GM23338 (cell line): ENCODE measurements around the gene MIER1. TPM values are rescaled to one million over a fixed set of nuclear protein-coding genes. Genes with fewer than 3 reads are reported as not detected.

Source experiments
- ATAC-seq: fragments of 200-7000 bp; cut with Tn5 transposase; 3 replicates; pipeline ENCODE4 v1.9.1; 2020
- DNase-seq: peaks from one replicate; pipeline ENCODE4 v3.0.0-alpha.2; 2015; ENCODE audit warnings: low spot score
- H2AFZ ChIP-seq: fragments of 200-600 bp; sonication (generic); 2 replicates; pipeline ENCODE4 v1.8.0; 2016; ENCODE audit warnings: antibody characterized with exemption, mild to moderate bottlenecking, moderate library complexity
- H3F3A ChIP-seq: fragments of 200-600 bp; sonication (generic); replicated peaks from 2 replicates; pipeline ENCODE4 v1.8.0; 2017; ENCODE audit warnings: antibody characterized with exemption, mixed run types, low read depth
- H3K27ac ChIP-seq: fragments of 200-600 bp; sonication (generic); 2 replicates; pipeline ENCODE4 v1.6.1; 2016; ENCODE audit warnings: low read depth
- H3K27me3 ChIP-seq: fragments of 200-600 bp; sonication (generic); 2 replicates; pipeline ENCODE4 v1.8.0; 2016; ENCODE audit warnings: mild to moderate bottlenecking, mixed run types, moderate library complexity; ENCODE audit not compliant: insufficient read depth
- H3K36me3 ChIP-seq: fragments of 200-600 bp; sonication (generic); 2 replicates; pipeline ENCODE4 v1.8.0; 2016; ENCODE audit warnings: mild to moderate bottlenecking; ENCODE audit not compliant: insufficient read depth
- H3K4me1 ChIP-seq: fragments of 200-600 bp; sonication (generic); 2 replicates; pipeline ENCODE4 v1.8.0; 2016; ENCODE audit warnings: mild to moderate bottlenecking, moderate library complexity; ENCODE audit not compliant: insufficient read depth
- H3K4me2 ChIP-seq: fragments of 200-600 bp; sonication (generic); 2 replicates; pipeline ENCODE4 v1.7.1; 2017; ENCODE audit warnings: mixed run types
- H3K4me3 ChIP-seq: fragments of 200-600 bp; sonication (generic); 2 replicates; pipeline ENCODE4 v1.6.1; 2016; ENCODE audit warnings: mixed run types
- H3K79me2 ChIP-seq: fragments of 200-600 bp; sonication (generic); replicated peaks from 2 replicates; pipeline ENCODE4 v1.8.0; 2017; ENCODE audit warnings: mild to moderate bottlenecking; ENCODE audit not compliant: insufficient read depth
- H3K9me2 ChIP-seq: fragments of 200-600 bp; sonication (generic); 2 replicates; pipeline ENCODE4 v1.8.0; 2017; ENCODE audit not compliant: insufficient read depth
- H4K20me1 ChIP-seq: fragments of 200-600 bp; sonication (generic); replicated peaks from 2 replicates; pipeline ENCODE4 v1.8.0; 2017; ENCODE audit warnings: mild to moderate bottlenecking; ENCODE audit not compliant: insufficient read depth
- H3K27ac Mint-ChIP-seq: 2 replicates; pipeline ENCODE4 v1.8.0; 2020; ENCODE audit warnings: inconsistent platforms, mild to moderate bottlenecking, moderate library complexity, mixed read lengths
- H3K27me3 Mint-ChIP-seq: 3 replicates; pipeline ENCODE4 v1.8.0; 2022; ENCODE audit warnings: low read depth, mild to moderate bottlenecking, moderate library complexity, mixed read lengths, inconsistent platforms; ENCODE audit not compliant: insufficient read depth, poor library complexity
- H3K36me3 Mint-ChIP-seq: 3 replicates; pipeline ENCODE4 v1.8.0; 2021; ENCODE audit warnings: low read depth, mild to moderate bottlenecking, inconsistent platforms, moderate library complexity, mixed read lengths
- H3K4me1 Mint-ChIP-seq: 3 replicates; pipeline ENCODE4 v1.8.0; 2020; ENCODE audit warnings: mild to moderate bottlenecking, inconsistent platforms, mixed read lengths
- H3K4me3 Mint-ChIP-seq: 3 replicates; pipeline ENCODE4 v1.8.0; 2021; ENCODE audit warnings: moderate library complexity, mild to moderate bottlenecking, inconsistent platforms, mixed read lengths
- H3K9me3 Mint-ChIP-seq: 3 replicates; pipeline ENCODE4 v1.8.0; 2020; ENCODE audit warnings: moderate library complexity, mild to moderate bottlenecking, inconsistent platforms, mixed read lengths
- CREB1 ChIP-seq: fragments of 250-450 bp; sonication (Bioruptor Pico); IDR thresholded peaks from 2 replicates; pipeline ENCODE4 v1.5.0; 2020; ENCODE audit warnings: low read depth, mild to moderate bottlenecking, moderate library complexity
- POLR2AphosphoS5 ChIP-seq: IDR thresholded peaks from 2 replicates; pipeline ENCODE4 v1.6.1; 2016; ENCODE audit warnings: antibody characterized with exemption, low read depth
- STAT1 ChIP-seq: IDR thresholded peaks from one replicate; pipeline ENCODE4 v1.6.1; 2016; ENCODE audit warnings: antibody characterized with exemption; ENCODE audit not compliant: unreplicated experiment
- ZNF114 ChIP-seq: fragments of 250-450 bp; sonication (Bioruptor Pico); IDR thresholded peaks from 2 replicates; pipeline ENCODE4 v1.5.0; 2020; ENCODE audit warnings: mild to moderate bottlenecking, moderate library complexity
- ZNF331 ChIP-seq: fragments of 250-450 bp; sonication (Bioruptor Pico); IDR thresholded peaks from 2 replicates; pipeline ENCODE4 v1.5.0; 2020; ENCODE audit warnings: low read depth, mild to moderate bottlenecking, moderate library complexity
- ZNF462 ChIP-seq: fragments of 250-450 bp; sonication (Bioruptor Pico); IDR thresholded peaks from 2 replicates; pipeline ENCODE4 v1.5.0; 2020; ENCODE audit warnings: mild to moderate bottlenecking, moderate library complexity
- polyA plus RNA-seq: library from polyadenylated mRNA; unstranded; fragments of >200 nt; fragmentation: Nextera tagmentation; extraction: Ambion mirVana; gene quantifications from 2 replicates; pipeline ENCODE4 v1.2.1, GENCODE V29; 2016
- total RNA-seq: library from RNA; depleted of rRNA; stranded (reverse); fragments of >200 nt; shearing (Covaris generic); gene quantifications from 2 replicates; pipeline ENCODE4 v1.2.3, GENCODE V29; 2014
- TF ChIP-seq, protein P1 (sequence below): IDR thresholded peaks from 2 replicates; pipeline ENCODE4 v1.6.1; 2016; ENCODE audit warnings: antibody characterized with exemption

Gene MIER1
- total and polyA plus RNA-seq, 2 experiments from 2014 or later = 38.2 to 72.8 TPM

DNA sequence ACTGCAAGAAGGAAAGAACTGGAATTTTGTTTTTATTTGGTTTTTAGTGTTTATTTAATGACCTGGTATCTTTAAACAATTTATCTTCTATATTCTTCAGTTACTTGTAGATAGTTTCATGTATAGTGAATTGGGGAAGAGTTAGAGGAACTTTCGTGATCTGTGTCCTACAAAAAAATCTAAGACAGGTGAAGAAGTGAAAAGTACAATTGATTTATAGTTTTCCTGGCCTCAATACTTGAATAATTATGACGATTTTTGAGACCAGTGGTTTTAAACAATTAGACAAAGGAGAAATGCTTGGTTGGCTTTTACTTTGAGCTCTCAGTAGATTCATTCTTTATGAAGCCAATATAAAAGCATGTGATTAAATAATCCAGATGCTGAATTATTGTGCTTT, 7.5 kb downstream of the MIER1 start (continued):
- TF ChIP-seq, protein P1, sequence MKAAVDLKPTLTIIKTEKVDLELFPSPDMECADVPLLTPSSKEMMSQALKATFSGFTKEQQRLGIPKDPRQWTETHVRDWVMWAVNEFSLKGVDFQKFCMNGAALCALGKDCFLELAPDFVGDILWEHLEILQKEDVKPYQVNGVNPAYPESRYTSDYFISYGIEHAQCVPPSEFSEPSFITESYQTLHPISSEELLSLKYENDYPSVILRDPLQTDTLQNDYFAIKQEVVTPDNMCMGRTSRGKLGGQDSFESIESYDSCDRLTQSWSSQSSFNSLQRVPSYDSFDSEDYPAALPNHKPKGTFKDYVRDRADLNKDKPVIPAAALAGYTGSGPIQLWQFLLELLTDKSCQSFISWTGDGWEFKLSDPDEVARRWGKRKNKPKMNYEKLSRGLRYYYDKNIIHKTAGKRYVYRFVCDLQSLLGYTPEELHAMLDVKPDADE = no peak
- TF ChIP-seq POLR2AphosphoS5 = no peak

DNA sequence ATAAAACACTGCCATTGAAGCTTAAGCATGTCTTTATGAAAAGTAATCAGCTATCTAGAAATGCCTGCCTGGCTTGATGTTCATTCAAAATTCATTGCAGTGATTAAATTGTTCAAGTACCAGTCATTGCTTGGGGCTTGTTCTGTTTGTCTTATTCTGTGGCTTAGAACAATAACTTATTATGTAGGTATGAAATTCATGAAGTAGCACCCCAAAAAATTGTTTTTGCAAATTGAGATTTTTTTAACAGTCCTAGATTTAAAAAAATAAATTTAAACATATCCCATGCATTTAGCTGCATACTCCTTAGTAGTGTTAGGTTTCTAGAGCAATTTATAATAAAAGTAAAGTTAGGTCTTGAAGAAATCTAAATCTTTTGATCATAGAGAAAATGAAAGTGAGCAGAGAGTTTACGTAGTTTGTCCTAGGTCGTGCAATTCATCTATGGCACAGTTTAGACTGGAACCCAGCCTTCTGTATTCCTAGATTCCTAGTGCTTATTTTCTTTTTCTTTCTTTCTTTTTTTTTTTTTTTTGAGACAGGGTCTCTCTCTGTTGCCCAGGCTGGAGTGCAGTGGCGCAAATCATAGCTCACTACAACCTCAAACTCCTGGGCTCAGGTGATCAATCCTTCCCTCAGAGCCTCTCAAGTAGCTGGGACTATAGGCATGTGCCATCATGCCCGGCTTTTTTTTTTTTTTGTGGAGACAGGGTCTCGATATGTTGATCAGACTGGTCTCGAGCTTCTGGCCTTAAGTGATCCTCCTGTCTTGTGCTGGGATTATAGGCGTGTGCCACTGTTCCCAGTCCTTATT, 9.3 kb downstream of the MIER1 start:
- Mint-ChIP-seq H3K4me1 (peaks cover 30% of the 10 kb centered on the region), H3K36me3 (no peaks in the 10 kb centered on the region), H3K27me3 (no peaks in the 10 kb centered on the region), H3K27ac (peak overlapping the region; percentile 67; the same call in 1 of the 2 replicates), H3K4me3 (no peak overlapping the region), H3K9me3 (no peaks in the 10 kb centered on the region)
- no peaks in the 10 kb centered on the region for H3F3A ChIP-seq
- H3K36me3 ChIP-seq = no peaks in the 10 kb centered on the region
- DNase-seq (no peak), ATAC-seq (no peak)
- H4K20me1 ChIP-seq = 0 out of 2 replicates have a peak, but pooled peaks cover 9% of the 10 kb centered on the region
- H3K79me2 ChIP-seq = peaks cover 83% of the 10 kb centered on the region
- no peaks in the 10 kb centered on the region for H3K27me3 ChIP-seq
- H3K4me1 ChIP-seq = peaks cover 31% of the 10 kb centered on the region
- H3K4me3 ChIP-seq = no peak overlapping the region
- no peaks in the 10 kb centered on the region for H3K9me2 ChIP-seq
- no peak overlapping the region for H3K27ac ChIP-seq
- H3K4me2 ChIP-seq = no peak overlapping the region; the same call in 1 of the 2 replicates
- H2AFZ ChIP-seq = no peak overlapping the region
- TF ChIP-seq ZNF331 (CRISPR knock-in tag) (no peak), STAT1 (no peak), POLR2AphosphoS5 (no peak), ZNF114 (no peak), CREB1 (CRISPR knock-in tag) (no peak), ZNF462 (CRISPR knock-in tag) (no peak)
- TF ChIP-seq, protein P1 = no peak
